Omental fat pad (tissue), 4 donors: ENCODE data around the gene FREY1. TPM values are rescaled to one million over a fixed set of nuclear protein-coding genes. Genes with fewer than 3 reads are reported as not detected.
A peak's percentile ranks its signal among the peaks of the same experiment; 100 is the strongest.

Experiments used
- ATAC-seq: fragments of 150-250 bp; one replicate; pipeline ENCODE4 v1.9.1; 2016; ENCODE audit warnings: mild to moderate bottlenecking, moderate library complexity; ENCODE audit not compliant: low FRiP score
- DNase-seq: peaks from one replicate; pipeline ENCODE4 v3.0.0-alpha.2; 2019; ENCODE audit warnings: low spot score
- total RNA-seq, 4 donors: library from RNA; depleted of rRNA; stranded (reverse); fragments of >200 nt; gene quantifications; one replicate each; pipeline ENCODE4 v1.1.0, GENCODE V29; 2016
- TF ChIP-seq, protein P1 (sequence below), 3 donors: fragments of 450-650 bp; IDR thresholded peaks; one replicate each; pipeline ENCODE4 v1.5.1; 2016 to 2017; ENCODE audit warnings: antibody characterized with exemption in 3 of 3, mild to moderate bottlenecking in 3 of 3, moderate library complexity in 2 of 3

The FREY1 gene
- total RNA-seq, 4 donors from 2014 or later: 1.6 TPM; not detected in 3

DNA sequence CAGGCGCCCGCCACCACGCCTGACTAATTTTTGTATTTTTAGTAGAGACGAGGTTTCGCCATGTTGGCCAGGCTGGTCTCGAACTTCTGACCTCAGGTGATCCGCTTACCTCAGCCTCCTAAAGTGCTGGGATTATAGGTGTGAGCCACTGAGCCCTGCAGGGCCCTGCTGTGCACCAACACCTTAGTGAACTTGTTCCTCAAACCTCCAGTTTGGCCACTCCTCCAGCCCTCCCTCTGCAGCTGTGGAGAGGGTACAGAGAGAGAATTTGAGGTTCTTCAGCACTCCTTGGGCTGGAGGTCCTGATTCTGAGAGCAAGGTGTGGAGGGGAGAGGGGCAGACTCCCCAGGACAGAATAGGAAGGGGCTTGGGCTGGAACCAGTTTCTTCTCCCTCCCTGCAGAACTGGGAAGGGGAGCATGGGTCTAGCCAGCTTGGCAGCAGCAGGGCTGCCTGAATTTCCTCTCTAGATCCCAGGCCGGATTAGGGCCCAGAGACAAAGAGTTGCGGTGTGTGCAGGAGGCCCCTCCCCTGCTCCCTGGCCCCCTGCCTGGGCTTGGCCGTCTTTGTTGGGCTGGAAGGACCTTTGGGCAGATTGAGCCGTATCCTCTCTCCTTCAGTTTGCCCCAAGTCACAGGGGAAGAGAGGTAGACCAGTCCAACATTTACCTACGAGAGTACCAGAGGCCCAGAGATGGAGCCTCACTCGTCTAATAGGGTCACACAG lies 12.9 kb upstream of the FREY1 start:
- DNase-seq (no peak), ATAC-seq (no peak)
- TF ChIP-seq, protein P1, sequence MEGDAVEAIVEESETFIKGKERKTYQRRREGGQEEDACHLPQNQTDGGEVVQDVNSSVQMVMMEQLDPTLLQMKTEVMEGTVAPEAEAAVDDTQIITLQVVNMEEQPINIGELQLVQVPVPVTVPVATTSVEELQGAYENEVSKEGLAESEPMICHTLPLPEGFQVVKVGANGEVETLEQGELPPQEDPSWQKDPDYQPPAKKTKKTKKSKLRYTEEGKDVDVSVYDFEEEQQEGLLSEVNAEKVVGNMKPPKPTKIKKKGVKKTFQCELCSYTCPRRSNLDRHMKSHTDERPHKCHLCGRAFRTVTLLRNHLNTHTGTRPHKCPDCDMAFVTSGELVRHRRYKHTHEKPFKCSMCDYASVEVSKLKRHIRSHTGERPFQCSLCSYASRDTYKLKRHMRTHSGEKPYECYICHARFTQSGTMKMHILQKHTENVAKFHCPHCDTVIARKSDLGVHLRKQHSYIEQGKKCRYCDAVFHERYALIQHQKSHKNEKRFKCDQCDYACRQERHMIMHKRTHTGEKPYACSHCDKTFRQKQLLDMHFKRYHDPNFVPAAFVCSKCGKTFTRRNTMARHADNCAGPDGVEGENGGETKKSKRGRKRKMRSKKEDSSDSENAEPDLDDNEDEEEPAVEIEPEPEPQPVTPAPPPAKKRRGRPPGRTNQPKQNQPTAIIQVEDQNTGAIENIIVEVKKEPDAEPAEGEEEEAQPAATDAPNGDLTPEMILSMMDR (IDR thresholded peaks at IDR 0.05): no peak

GRCh38 chr11:45918962-45919675 lies 12.0 kb upstream of the FREY1 start:
- ATAC-seq: no peak
- TF ChIP-seq, protein P1 (IDR thresholded peaks at IDR 0.05): no peak
- DNase-seq: no peak

DNA sequence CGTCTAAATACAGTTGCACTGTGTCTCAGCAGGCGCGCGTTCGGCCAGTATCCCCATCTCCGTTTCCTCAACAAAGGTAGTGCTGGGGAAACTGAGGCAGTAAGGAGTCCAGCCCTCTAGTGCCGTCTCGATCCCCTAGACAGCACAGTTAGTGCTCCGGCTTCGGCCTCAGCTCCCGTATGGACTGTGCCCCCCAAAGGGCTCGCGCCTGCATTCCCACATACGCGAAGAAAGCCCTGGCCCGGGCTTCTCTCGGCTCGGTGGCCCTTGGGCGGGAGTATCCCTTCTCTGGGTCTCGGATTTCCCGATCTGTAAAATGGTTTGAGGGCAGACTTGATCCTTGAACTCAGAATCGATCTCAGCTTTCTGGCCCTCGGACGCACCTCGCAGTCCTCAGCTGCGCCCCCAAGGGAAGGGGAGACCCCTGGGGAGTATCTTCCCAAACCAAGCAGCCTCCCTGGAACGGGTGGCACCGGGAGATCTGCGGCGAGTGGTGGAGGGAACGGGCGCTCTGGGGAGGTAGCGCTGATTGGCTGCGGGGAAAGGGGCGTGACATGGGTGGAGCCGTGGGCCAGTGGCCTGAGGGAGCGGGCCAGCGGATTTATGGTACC lies 11.4 kb upstream of the FREY1 start:
- TF ChIP-seq, protein P1 (IDR thresholded peaks at IDR 0.05): no peak
- peak; percentile 58 for DNase-seq
- peak; percentile 50 for ATAC-seq

DNA sequence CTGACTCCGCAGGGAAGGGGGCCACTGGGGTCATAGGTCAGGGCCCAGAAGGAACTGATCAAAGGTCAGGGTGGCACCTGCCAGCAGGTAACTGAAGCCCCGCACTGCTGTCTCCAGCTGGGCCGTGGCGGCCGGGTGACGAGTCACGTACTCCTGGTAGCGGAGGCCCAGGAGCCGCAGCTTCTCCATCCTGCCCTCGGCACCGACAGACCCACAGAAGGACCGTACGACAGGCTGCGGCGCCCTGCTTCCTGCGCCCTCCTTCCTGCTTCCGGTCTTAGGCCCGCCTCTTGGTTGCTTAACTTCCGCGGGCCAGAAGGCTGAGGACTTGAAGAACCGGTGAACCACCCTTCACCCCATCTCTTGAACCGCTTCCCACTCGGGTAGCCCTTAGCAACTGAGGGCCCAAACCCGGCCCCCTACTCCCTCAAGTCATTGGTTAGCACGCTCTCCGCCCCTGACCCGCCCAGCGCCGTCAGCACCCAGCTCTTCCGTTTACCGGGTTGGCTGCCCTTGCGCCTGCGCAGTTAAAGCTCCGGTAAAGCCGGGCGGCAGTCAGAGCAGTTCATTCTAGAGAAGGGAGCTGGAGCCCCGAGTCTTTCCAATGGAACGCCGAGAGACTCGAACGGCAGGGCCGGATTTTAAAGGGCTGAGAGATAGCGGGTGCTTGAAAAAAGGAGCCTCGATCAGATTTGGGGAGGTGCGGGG lies 10.7 kb upstream of the FREY1 start, which contains the start of gene PEX16:
Gene PEX16 (minus strand): TSS at position 255 of the 708 bp plus-strand sequence. CDS start 66 bp downstream, at position 189.
- TF ChIP-seq, protein P1 (IDR thresholded peaks at IDR 0.05): no peak
- peak; percentile 80 for DNase-seq

DNA sequence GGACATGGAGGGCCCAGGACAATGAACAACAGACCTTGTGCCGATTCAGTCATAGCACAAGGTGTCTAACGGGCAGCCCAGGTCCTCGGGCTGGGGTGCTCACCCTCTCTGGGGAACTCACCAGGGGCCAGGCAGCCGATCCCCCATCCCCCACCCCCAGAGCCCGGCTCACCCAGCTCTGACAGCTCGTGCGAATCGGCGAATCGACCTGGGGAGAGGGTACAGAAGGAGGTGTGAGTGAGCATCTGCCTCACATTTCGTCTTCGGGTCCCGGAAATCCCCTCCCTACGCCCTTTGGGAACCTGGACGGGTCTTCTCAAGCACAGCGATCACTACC lies 10.2 kb upstream of the FREY1 start:
- ATAC-seq (no peak), DNase-seq (no peak)
- TF ChIP-seq, protein P1 (IDR thresholded peaks at IDR 0.05): no peak

More for the DNA sequence above, 10.7 kb upstream of the FREY1 start, which contains the start of gene PEX16:
- peak; percentile 97 for ATAC-seq

DNA sequence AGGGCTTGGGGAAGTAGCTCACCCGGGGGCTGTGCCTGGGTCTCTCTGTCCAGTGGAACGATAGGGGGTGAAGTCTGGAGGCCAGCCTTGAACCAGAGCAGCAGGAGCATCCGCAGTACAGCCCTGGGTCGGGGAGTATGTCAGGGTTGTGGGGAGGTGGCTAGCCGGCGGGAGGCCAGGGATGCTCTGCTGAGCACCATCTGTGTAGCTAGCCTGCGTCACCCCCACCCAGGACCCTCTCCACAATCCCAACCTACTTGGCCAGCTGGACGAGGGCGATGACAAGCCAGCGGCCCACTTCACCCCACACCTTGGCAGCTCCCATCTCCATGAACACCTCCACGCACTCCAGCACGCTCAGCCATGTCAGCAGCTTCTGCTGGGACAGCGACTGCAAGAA lies 8.4 kb upstream of the FREY1 start:
- TF ChIP-seq, protein P1 (IDR thresholded peaks at IDR 0.05): no peak
- ATAC-seq: no peak
- DNase-seq: no peak
